ENCODE measurements around the gene RND1.
A peak's percentile ranks its signal among the peaks of the same experiment; 100 is the strongest.
"Not testable (repeated sequence)": the region's sequence is repeated elsewhere in the genome, so short reads cannot be mapped to it uniquely, and the experiment has no call there.

The RND1 gene

GRCh38 chr12:48865281-48866051, at the start of gene RND1:
TSS of gene RND1 (minus strand) at chr12:48865870. CDS start at chr12:48865767, 103 bp downstream.
- peak; percentile 86 for DNase-seq

- no peak for DNase-seq
Measured at GRCh38 chr12:48910196-48910595, 44.5 kb upstream of the RND1 start.

- DNase-seq = not testable (repeated sequence)
Measured at GRCh38 chr12:48909698-48910097, 44.0 kb upstream of the RND1 start.

- DNase-seq = no peak
Measured at GRCh38 chr12:48907245-48907644, 41.6 kb upstream of the RND1 start.

DNA sequence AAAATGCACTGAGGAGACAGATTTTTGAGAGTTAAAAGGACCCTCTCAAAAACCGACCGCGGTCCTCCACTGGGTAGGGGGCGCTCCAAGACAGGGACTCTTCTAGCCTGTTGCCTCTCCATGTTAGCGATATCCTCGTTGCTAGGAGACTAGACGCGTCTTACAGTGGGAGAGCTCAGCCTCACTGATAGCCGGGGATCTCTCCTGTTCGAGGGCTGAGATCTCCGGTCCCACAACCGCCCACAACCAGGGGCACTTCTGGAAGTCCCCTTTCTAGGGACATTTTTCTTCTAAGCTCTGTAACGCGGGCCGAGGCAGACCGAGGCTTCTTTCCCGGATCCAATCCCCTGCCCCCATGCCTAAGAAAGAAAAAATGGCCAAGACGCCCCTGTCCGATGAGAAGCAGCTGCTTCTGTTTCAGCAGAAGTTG, 38.3 kb upstream of the RND1 start:
- DNase-seq = peak; percentile 82

DNA sequence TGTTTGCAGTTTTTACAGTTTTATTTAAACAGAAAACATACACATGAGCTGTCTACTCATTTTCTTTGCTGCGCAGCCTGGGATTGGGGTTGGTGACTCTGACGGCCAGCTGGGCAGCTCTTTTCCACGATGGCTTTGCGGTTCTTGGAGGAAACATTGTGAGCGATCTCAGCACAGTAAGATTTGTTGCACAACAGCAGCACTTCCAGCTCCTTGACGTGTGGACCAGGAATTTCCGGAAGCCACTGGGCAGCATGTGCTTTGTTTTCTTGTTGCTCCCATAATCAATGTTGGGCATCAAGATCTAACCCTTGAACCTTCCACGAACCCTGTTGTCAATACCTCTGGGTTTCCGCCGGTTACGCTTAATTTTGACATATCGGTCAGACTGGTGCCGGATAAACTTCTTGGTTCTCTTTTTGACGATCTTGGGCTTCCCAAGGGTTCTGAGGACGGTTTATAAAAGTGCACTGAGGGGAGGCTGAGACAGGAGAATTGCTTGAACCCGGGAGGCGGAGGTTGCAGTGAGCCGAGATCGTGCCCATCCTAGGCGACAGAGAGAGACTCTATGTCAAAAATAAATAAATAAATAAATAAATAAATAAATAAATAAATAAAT, 37.8 kb upstream of the RND1 start:
- DNase-seq = no peak

DNA sequence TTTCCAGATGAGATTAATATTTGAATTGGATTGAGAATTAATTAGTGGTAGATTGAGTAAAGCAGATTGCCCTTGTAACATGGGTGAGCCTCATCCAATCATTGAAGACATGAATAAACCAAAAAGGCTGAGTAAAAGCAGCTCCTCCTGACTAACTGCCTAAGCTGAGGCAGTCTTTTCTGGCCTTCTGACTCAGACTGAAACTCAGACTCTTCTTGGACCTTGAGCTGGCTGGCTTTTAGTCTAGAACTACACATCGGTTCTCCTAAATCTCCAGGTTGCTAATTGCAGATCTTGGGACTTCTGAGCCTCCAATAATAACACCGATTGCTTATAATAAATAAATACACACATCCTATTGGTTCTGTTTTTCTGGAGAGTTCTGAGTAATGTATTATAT, 35.6 kb upstream of the RND1 start:
- no peak for DNase-seq

DNA sequence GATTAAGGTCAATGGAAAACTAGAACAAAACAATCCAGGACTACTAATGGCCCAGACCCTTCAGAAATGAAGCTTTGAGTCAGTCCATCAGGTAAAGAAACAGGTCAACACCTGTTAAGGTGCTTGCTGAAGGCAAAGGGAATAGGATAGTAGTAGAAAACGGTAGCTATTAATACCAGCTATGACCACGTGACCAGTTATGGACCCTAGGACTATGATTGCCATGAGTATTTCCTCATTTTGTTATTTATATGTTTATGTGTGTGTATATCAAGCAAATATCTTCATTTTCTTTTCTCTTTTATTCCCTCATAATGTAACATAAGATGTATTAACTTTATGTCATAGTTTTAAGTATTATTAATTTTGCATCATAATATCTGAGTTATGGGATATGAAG, 34.0 kb upstream of the RND1 start:
- no peak for DNase-seq

DNA sequence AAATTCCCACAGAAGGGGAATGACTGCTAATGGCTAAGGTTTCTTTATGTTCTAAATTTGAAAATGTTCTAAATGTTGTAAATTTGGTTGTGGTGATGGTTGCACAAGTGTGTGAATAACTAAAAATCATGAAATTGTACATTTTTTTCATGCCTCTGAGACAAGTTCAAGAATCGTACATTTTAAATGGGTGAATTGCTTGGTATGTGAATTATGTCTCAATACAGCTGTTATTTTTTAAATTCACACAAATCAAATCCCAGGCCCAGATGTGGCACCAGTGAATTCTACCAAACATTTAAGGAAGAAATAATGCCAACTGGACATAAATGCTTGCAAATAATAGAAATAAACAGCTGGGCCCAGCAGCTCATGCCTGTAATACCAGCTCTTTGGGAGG, 28.6 kb upstream of the RND1 start:
- no peak for DNase-seq

- peak; percentile 72 for DNase-seq
Measured at GRCh38 chr12:48890657-48891418, 25.2 kb upstream of the RND1 start.

GRCh38 chr12:48889679-48890078, 24.0 kb upstream of the RND1 start:
- no peak for DNase-seq

DNA sequence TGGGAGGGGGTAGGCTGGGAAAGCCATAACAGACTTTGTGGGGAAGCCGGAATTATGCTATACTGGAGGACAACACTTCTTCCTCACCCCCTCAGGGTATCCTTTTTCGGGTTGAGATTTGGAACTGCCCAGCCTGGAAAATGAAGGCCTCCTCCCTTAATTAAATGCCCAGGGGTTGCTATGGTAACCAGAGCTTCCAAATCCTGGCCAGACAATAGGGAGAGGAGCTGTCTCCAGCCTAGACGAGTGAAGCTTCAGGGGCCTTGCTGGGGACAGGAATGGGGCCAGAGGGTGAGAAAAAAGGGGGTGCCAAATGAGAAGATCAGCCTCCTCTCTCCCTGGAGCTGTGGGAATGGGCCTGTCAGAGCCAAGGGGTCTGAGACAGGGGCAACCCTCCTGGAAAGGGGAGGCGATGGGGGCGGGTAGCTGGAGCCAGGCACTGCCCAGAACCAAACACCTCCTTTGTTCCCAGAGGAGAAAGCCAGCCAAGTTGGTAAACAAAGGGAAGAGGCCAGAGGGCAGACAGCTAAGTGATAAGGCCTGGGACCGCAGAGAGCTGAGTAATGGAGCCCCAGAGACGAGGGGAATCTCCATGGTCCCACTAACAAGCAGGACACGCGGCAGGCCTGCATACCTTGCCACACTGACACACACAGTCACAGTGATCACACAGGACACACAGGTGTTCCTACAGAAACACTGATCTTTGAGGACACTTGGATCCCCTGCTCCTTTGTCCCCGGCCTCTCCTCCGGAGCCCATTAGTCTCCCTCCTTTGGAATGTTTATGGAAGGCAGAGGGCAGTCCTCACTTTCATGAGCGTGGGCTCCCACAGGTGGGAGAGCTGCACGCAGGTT, 17.9 kb upstream of the RND1 start:
- no peak for DNase-seq

DNA sequence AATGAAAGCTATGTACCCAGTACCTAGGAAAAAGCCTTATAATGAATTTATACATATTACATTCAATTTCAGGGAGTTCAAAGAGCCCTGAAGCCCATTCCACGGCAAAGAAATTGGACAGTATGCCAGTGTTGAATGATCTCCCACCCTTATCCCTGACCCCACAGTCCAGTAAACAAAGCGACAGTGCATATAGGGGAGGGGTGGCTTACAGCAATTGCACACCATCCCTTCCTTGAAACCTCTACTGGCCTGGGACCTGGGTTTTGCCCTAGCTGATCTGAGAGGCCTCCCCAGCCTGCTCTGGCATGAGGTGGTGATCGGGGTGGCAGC, 17.3 kb upstream of the RND1 start:
- DNase-seq = no peak

DNA sequence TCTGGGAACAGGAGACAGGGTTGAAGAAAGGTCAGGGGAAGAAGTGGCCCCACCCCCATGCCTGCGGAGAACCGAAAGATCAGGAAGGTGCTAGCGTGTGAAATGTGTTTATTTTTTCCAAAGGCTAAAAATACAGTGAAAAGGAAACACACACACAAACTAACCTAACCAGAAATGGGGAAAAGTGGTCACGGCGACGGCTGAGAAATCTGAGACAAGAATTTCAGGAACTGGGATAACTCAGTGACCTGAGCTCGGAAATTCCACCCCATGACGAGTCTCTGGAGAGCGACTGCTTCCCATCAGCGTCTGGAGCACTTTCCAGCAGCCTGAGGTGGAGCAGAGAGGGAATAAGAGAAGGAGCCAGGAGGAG, 16.6 kb upstream of the RND1 start:
- no peak for DNase-seq

DNA sequence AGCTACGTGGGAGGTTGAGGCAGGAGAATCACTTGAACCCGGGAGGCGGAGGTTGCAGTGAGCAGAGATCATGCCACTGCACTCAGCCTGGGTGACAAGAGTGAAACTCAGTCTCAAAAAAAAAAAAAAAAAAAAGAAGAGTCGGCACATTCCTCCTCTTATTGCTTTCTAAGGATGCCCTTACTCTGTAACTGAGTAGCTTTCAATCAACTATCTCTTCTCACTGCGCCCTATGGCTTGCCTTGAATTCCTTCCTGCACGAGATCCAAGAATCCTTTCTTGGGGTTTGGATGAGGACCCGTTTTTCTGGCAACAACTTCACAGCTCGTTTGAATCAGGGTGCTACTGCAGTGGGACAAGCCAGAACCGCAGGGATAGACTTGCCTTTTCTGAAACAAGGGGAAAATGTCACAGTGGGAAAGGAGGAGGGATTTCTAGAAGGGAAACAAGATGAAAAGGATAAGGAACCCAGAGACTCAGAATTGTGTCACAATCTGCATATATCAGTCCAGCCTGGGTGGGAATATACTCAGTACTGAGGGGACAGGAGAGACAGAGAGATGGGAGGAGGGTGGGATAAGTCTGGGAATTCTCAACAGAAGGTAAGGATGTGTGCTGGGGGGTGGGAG, 16.1 kb upstream of the RND1 start:
- no peak for DNase-seq

DNA sequence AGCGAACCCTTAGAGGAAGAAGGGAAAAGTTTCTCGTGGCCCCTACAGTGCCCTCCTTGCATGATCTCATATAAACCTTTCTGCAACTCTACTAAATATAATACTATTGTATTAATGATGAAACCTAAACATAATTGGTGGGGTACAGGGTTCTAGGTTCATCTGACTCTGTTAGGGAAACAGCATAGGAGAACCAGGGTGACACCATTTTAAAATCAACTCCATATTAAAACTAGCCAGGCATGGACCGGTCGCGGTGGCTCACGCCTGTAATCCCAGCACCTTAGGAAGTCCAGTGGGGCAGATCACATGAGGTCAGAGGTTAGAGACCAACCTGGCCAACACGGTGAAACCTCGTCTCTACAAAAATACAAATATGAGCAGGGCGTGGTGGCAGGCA, 15.0 kb upstream of the RND1 start:
- no peak for DNase-seq

GRCh38 chr12:48878548-48878947, 12.9 kb upstream of the RND1 start:
- no peak for DNase-seq

DNA sequence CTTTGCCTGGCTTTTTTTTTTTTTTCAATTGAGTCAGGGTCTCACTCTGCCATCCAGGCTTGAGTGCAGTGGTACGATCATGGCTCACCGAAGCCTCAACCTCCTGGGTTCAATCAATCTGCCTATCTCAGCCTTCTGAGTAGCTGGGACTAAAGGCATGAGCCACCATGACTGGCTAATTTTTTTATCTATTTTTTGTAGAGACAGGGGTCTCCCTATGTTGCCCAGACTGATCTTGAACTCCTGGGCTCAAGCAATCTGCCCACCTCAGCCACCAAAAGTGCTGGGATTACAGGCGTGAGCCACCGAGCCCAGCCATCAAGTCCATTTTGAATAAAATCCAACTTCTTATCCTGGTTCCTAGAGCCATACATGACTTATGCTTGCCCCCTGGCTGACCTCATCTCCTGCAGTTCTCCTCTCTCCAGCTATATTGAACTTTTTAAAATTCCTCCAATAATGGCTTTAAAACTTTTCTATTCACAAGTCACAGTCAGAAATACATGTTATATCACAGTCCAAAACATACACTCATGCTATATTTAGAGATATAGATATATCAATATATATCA, 10.4 kb upstream of the RND1 start:
- no peak for DNase-seq

GRCh38 chr12:48873534-48873933, 7.9 kb upstream of the RND1 start:
- DNase-seq = not testable (repeated sequence)

GRCh38 chr12:48873096-48873495, 7.4 kb upstream of the RND1 start:
- DNase-seq = no peak

- no peak for DNase-seq
Measured at GRCh38 chr12:48869191-48869590, 3.5 kb upstream of the RND1 start.

GRCh38 chr12:48868451-48868850, 2.8 kb upstream of the RND1 start:
- no peak for DNase-seq
